Adipose tissue (tissue), 3 donors: ENCODE measurements around the gene PRKCG. TPM values are rescaled to one million over a fixed set of nuclear protein-coding genes. Genes with fewer than 3 reads are reported as not detected.
A peak's percentile ranks its signal among the peaks of the same experiment; 100 is the strongest.
"Not testable (repeated sequence)": the region's sequence is repeated elsewhere in the genome, so short reads cannot be mapped to it uniquely, and the experiment has no call there.

Experiments used
- H3K27ac ChIP-seq: one replicate; pipeline ENCODE4 v1.5.1; 2013; ENCODE audit warnings: low read depth, low read length
- WGBS, 3 donors: extraction: QIAGEN DNeasy Blood & Tissue Kit; methylation state at CpG; one replicate each; pipeline ENCODE4 v1.1.7; 2013; 5-methylcytosine and 5-hydroxymethylcytosine counted together
- polyA plus RNA-seq, 3 donors: library from polyadenylated mRNA; stranded (reverse); fragments of 200-250 nt; gene quantifications; one replicate each; pipeline ENCODE4 v1.2.3, GENCODE V29; 2013
- donor health status: healthy with polysubstance abuse.
- donor health status: Bipolar disorder and iron deficiency.
- donor health status: healthy.

PRKCG gene
- under 1 TPM in 2 of 3 donors, not detected in 1; 0.05 to 0.06 TPM for polyA plus RNA-seq

DNA sequence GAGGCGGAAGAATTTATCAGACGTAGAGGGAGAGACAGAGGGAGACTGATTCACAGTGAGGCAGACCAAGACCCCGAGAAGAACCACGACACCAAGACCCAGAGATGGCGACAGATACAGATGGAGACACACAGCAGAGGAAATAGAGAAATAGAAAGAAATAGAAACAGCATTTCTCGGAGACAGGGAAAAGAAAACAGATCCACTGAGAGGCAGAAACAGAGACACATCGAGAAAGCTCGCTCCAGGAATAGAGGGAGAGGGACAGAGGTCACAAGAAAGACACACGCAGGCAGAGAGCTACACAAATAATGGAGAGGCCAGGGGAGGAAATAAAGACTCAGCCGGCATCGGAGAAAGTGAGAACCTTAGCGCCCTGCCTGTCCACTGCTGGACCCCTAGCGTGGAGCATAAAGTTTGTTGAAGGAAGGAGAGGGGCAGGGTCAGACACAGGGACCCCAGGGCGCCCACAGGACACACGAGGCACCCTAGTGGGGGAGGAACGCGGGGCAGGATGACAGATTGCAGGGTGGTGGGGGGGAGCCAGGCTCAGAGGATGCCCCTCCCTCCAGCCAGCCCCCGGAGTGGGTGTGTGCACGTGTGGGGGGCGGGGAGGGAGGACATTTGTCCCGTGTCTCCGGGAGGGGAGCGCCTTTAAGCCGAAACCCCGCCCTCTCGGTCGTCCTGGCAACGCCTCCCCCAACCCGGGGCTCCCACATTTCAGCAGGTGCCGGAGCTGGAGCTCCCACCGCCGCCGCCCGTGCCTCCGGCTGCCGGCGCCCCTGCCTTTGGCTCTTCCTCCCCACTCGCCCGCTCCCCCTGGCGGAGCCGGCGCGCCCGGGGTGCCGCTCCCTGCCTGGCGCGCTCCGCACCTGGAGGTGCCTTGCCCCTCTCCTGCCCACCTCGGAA lies at the start of gene PRKCG:
PRKCG (plus strand) TSS at position 716 of the 909 bp plus-strand sequence. CDS start 298 bp downstream, outside the sequence.
- H3K27ac ChIP-seq, result no peak within 1 kb of the TSS
- WGBS, 3 donors, result 2 to 3% (median 2%) methylated on average over 29 to 49 of the region's 49 CpGs

DNA sequence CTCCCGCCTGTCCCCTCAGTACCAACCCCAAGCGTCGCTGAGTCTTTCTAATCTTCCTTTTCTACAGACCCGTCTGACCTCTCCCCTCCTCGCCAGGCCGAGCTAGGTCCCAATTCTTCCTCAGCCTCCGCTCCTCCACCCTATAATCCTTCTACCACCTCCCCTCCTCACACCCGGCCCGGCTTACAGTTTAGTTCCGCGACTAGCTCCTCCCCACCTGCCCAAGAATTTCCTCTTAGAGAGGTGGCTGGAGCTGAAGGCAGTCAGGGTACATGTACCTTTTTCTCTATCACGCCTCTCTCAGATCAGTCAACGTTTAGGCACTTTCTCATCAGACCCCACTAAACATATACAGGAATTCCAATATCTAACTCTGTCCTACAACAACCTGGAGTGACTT lies 49.1 kb upstream of the PRKCG start:
- 9 to 15% (median 11%) methylated on average over 7 to 9 of the region's 13 CpGs for WGBS, 3 donors
- H3K27ac ChIP-seq, result not testable (repeated sequence)

DNA sequence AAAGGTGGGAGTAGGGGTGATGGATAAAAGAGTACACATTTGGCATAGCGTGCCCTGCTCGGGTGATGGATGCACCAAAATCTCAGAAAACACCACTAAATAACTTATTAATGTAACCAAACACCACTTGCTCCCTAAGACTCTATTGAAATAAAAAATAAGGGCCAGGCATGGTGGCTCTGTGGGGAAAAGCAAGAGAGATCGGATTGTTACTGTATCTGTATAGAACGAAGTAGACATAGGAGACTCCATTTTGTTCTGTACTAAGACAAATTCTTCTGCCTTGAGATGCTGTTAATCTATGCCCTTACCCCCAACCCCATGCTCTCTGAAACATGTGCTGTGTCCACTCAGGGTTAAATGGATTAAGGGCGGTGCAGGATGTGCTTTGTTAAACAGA lies 43.6 kb upstream of the PRKCG start:
- not testable (repeated sequence) for H3K27ac ChIP-seq
- 71 to 85% (median 77%) methylated on average over 4 to 5 of the region's 5 CpGs for WGBS, 3 donors

DNA sequence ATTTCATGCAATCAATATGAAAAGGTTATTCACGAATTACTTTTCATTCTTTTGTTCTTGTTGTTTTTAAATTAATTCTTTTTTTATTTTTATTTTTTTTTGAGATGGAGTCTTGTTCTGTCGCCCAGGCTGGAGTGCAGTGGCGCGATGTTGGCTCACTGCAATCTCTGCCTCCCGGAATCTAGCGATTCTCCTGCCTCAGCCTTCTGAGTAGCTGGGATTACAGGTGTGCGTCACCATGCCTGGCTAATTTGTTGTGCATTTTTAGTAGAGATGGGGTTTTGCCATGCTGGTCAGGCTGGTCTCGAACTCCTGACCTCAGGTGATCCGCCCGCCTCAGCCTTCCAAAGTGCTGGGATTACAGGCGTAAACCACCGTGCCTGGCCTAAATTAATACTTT lies 41.8 kb upstream of the PRKCG start:
- not testable (repeated sequence) for H3K27ac ChIP-seq
- WGBS, 3 donors, result 91 to 96% (median 92%) methylated on average over 12 of the region's 12 CpGs

DNA sequence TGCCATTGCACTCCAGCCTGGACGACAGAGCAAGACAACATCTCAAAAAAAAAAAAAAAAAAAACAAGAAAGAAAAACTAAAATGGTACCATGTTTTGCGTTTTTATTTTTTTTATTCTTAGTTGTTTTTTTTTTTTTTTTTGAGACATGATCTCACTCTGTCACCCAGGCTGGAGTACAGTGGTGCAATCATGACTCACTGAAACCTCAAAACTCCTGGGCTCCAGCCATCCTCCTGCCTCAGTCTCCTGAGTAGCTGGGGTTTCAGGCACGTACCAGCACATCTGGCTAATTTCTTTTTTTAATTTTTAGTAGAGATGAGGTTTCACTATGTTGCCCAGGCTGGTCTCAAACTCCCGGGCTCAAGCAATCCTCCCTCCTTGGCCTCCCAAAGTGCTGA lies 41.1 kb upstream of the PRKCG start:
- not testable (repeated sequence) for H3K27ac ChIP-seq
- 68 to 87% (median 71%) methylated on average over 4 of the region's 4 CpGs for WGBS, 3 donors

DNA sequence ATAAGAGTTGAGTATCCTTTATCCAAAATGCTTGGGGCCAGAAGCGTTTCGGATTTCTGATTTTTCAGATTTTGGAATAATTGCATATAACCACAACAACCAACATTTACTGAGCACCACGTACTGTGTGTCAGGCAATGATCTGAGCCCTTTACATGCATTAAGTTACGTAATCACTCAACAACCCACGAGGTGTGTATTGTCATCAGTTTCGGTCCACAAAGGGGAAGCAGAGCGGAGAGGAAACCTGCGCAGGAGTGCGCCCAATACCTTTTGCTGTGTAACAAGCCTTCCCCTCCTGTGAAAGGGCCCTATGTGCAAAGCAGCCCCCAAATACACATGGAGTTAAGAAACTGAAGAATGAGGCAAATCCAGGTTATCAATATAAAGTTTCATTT lies 37.1 kb upstream of the PRKCG start:
- H3K27ac ChIP-seq, result no peak overlapping the region
- WGBS, 3 donors, result 59 to 76% (median 71%) methylated on average over 9 of the region's 9 CpGs

DNA sequence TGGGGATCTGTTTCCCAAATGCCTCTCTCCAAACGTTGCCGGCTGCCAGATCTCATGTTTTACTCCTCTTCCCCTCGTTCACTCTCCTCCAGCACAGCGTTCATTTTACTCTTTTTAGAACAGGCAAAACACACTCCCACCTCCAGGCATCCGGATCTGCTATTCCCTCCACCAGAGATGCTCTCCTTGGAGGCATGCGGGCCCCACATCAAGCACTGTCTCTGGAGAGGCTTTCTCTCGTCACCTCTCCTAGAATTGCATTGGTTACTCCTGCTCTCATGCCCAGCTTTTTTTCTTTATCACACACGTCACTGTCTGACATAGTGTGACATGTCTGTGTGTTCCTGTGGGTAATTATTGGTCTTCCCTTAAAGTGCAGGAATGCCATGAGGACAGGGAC lies 34.4 kb upstream of the PRKCG start:
- WGBS, 3 donors, result 55 to 65% (median 57%) methylated on average over 8 of the region's 8 CpGs
- H3K27ac ChIP-seq, result no peak overlapping the region

DNA sequence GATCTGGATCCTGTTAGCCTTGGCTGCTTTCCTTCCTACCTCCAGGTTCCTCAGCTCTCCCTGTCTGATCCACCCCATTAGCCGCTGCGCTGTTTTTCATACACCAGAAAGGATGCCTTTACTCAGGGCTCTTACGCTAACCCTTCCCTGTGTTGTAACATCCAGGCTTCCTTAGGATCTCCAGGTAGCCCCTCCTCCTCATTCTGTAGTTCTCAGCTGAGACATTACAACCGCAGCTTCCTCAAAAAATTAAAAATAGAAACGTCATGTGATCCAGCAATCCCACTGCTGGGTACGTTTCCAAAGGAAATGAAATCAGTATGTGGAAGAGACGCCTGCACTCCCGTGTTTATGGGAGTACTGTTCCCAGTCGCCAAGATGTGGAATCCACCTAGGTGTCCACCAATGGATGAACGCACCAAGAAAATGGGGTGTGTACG lies 32.7 kb upstream of the PRKCG start:
- H3K27ac ChIP-seq, result no peak overlapping the region
- WGBS, 3 donors, result 26 to 60% (median 29%) methylated on average over 11 of the region's 11 CpGs

DNA sequence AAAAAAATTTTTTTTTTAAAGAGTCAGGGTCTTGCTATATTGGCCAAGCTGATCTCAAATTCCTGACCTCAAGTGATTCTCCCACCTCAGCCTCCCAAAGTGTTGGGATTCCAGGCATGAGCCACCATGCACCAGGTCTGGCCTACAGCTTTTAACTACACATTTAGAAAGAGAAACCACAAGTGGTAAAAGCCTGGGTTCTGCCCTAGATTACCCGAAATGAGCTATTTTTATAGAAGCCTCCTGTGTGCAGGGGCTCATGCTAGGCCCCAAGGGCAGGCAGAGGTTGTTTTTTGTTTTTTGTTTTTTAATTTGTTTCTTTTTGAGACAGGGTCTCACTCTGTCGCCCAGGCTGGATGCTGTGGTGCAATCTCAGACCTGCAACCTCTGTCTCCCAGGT lies 28.3 kb upstream of the PRKCG start:
- H3K27ac ChIP-seq, result no peak overlapping the region
- 74 to 85% (median 80%) methylated on average over 2 of the region's 2 CpGs for WGBS, 3 donors

DNA sequence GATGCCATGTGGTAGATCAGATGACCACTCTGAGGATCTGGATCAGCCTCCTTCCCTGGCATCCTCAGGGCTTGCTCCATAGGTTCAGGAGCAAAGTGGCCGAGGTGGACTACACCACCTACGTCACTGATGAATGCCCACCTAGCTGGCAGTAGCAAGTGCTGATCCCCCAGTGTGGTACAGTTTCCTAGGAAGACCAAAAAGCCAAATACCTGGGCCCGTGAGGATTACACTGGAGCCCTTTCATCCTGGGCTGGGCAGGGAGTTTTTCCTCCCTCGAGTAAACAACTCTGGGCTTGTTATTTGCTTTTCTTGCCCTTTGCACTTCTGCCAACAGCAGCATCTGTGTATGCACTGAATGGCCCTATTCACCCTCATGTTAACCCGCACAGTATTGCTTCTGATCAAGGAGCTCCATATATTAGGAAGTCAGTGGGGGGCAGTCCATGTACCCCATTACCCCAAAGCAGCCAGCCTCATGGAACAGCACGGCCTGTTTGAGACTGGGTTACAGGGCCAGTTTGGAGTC lies 17.6 kb upstream of the PRKCG start:
- 28 to 91% (median 83%) methylated on average over 6 of the region's 6 CpGs for WGBS, 3 donors

DNA sequence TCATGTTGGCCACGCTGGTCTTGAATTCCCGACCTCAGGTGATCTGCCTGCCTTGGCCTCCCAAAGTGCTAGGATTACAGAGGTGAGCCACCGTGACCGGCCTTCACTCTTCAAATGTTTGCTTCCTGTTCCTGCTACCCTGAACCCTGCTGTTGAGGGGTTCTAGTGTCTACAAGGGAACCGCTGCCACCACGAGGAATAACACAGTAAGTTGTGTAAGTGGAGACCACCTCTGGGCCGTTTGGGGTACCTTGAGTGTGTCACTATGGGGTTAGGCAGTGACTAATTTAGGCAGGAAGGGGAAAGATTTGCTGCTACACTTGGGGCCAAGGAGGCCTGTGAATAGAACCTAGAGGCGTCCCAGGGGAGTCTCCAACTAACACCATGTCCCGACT lies 16.5 kb upstream of the PRKCG start:
- no peak overlapping the region for H3K27ac ChIP-seq
- WGBS, 3 donors, result 54 to 75% (median 54%) methylated on average over 9 of the region's 9 CpGs

More for the DNA sequence above, 17.6 kb upstream of the PRKCG start:
- H3K27ac ChIP-seq, result no peak overlapping the region

DNA sequence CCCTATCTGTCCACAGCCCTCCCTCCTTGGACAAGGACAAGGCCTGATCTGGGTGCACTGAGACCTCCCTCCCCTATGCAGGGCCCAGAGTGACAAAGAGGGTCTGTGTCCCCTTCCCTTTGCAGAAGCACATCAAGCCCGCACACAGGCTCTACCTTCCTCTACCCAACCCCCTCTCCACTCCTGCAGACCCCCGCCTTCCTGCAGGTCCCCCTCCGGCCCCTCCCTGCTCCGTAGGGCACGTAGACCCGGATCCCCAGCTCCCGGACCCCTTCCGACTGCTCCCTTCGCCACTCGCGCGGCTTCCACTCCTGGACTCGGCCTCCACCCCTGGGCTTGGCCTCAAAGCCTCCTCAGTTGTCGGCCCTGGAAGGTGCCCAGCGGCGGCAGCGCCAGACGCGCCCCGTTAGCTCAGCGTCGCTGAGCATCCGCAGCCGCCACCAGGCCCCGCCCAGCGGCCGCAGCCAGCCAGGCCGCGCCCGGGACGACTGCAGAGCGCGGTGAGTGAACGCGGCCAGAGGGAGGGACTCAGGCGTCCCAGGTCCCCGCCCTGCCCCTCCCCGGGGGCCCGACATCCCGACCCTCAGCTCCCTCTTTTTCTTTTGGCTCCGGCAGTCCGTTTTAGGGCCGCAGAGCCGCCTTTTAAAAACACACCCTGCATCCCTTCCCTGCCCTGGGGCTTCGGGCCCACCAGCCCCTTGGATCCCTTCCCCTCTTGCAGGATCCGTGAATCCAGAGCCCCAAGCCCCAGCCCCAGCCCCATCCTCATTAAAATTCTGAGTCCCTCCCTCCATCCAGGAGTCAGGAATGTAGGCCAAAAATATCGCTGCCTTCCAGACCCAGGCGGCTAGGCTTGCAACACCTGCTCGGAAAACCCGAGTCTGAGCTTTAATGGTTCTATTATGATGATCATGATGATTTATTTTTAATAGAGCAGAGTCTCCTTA lies 15.8 kb upstream of the PRKCG start:
- WGBS, 3 donors, result 2 to 34% (median 3%) methylated on average over 30 to 50 of the region's 50 CpGs
- H3K27ac ChIP-seq, result peak overlapping the region; percentile 94

DNA sequence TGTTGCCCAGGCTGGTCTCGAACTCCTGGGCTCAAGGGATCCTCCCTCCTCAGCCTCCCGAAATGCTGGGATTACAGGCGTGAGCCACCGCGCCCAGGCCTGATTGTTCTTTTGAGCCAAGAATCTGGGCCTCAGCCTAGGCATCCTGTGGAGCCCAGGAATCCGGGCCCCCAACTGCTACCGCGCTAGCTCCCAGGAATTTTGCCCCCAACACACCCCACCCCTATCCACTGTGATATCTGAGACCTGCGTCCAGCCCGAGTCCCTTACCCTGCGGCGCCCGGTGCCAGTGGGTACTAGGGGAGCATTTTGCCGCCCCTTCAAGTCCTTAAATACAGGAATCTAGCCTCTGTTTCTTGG lies 15.2 kb upstream of the PRKCG start:
- WGBS, 3 donors, result 26 to 39% (median 35%) methylated on average over 14 of the region's 14 CpGs
- peak overlapping the region; percentile 94 for H3K27ac ChIP-seq

DNA sequence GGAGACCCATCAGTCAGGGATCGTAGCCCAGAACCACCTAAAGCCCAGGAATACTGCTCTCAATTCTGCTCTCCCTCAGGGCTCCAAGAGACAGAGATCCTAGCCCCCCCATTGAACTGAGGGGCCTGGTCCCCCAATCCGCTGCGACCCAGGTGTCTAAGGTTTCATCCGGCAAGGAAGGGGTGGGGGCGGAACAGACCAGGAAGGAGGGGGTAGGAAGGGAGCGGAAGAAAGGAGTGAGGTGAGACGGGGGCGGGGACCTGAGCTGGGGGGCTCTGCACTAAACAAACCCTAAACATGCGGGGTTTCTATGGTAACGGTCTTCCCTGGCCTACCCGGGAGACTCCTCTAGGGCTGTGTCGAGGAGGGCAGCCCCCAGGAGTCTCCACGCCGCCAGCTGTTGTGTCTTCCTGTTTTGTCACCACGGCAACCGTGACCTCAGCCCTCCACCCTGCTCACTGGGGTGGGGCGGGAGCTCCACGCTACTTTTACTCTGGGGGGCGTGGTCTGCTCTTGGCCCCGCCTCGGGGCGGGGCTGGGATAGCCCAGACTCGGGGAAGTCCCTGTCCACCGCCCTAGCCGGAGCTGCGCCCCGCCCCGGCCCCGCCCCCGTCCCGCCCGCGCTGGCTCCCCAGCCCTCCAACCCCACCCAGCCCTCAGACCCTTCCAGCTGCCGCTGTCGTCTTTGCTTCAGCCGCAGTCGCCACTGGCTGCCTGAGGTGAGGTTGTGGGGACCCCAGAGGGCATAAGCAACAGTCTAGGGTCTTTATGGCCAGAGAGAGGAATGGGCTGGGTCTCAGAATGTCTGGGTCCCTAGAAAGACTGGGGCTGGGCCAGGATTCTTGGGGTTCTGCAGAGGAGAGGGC lies 14.5 kb upstream of the PRKCG start, which contains the start of gene MYADM:
MYADM (plus strand) TSS at position 659 of the 866 bp plus-strand sequence. CDS start 5,647 bp downstream, outside the sequence.
- peak within 1 kb of the TSS; percentile 94 for H3K27ac ChIP-seq
- 2 to 6% (median 2%) methylated on average over 31 to 37 of the region's 37 CpGs for WGBS, 3 donors

DNA sequence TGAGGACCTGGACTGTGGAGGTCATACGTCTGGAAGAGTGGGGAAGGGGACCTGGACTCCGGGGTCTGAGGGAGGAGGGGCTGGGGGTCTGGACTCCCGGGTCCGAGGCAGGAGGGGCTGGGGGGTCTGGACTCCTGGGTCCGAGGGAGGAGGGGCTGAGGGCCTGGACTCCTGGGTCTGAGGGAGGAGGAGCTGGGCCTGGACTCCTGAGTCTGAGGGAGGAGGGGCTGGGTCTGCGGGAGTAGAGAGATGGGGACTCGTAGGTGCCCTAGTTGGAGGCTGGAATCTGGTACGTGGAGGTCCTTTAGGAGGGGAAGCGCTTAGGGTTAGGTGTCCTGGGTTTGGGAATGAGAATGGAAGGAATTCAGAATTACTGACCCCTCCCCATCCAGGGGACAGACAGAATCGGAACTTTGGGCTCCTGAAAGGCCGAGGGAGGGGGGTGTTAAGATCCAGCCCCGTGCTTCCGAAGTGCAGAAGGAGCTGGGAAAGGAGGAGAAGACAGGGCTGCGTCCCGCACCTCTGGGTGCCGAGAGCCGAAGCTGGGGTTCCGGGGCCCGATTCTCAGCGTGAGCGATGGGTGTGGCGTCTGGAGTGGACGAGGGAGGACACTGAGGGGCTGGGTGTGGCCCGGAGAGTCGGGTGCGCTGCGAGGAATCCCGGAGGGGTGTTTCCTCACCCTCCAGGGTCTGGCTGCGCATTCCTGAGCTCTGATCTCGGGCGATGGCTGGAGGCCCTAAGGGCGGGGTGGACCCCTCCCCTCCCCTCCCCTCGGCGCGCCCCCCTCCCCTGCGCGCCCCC lies 13.7 kb upstream of the PRKCG start:
- WGBS, 3 donors, result 0 to 1% (median 1%) methylated on average over 30 to 34 of the region's 37 CpGs
- peak overlapping the region; percentile 82 for H3K27ac ChIP-seq

DNA sequence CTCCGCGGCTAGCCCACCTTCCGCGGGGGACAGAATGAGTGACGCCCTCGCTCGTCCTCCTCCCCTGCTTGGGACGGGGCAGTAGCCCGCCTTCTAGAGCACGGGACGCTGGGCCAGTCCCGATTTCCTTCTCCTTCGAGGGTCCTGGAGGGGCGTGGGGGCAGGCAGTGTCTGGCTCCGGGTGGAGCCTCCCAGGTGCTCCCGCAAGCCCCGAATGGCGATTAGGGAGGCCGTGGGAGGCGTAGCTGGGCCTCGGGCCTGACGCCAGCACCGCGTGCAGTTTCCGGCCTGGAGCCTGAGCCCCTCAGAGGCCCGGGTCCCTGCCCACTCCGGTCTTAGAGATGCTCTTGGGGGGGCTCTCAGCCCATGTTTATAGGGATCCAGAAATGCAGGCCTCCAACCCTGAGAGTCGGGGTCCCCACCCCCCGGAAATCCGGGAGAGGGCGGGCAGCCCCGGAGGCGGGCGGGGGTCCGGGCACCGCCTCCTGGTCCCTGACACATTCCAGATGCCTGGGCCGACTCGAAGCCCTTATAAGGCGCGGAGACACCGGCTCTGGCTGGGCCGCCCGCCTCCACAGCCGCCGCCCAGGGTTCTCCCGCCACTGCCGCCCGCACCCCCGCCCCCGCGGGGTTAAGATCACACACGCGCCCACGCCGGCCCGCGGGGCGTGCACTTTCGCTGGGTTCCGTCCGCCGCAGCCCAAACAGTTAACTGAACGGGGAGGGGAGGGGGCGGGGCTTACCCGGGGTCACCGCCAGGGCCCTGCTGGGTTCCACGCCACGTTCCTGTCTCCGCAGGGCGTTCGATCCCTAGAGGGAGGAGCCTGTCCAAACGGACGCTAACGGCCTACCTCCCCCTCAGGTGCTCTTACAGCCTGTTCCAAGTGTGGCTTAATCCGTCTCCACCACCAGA lies 12.8 kb upstream of the PRKCG start:
- WGBS, 3 donors, result 1% methylated on average over 51 to 75 of the region's 75 CpGs
- H3K27ac ChIP-seq, result peak overlapping the region; percentile 82
